AG09319 (cell line): ENCODE data around the gene IARS1.

ENCODE experiments used
- DNase-seq: peaks from one replicate; pipeline ENCODE4 v3.0.0-alpha.2; 2010; ENCODE audit warnings: low read depth; ENCODE audit errors: extremely low read depth
- CTCF ChIP-seq: IDR thresholded peaks from 2 replicates; pipeline ENCODE4 v1.5.1; 2011; ENCODE audit warnings: low read depth, mild to moderate bottlenecking, inconsistent platforms, low read length, moderate library complexity

Gene IARS1

GRCh38 chr9:92312887-92313623 is 19.6 kb upstream of the IARS1 start:
- no peak for DNase-seq

GRCh38 chr9:92310562-92310961 is 17.1 kb upstream of the IARS1 start:
- TF ChIP-seq CTCF: no peak
- DNase-seq: no peak

More at GRCh38 chr9:92312887-92313623, 19.6 kb upstream of the IARS1 start:
- no peak for TF ChIP-seq CTCF

GRCh38 chr9:92308893-92309292 is 15.4 kb upstream of the IARS1 start:
- no peak for DNase-seq
- TF ChIP-seq CTCF: no peak

- DNase-seq: no peak
- no peak for TF ChIP-seq CTCF
Measured at GRCh38 chr9:92300936-92301335, 7.4 kb upstream of the IARS1 start.

GRCh38 chr9:92299116-92299515 is 5.6 kb upstream of the IARS1 start:
- TF ChIP-seq CTCF: no peak
- DNase-seq: no peak

- no peak for DNase-seq
- no peak for TF ChIP-seq CTCF
Measured at GRCh38 chr9:92298036-92298435, 4.5 kb upstream of the IARS1 start.

- no peak for DNase-seq
- TF ChIP-seq CTCF: no peak
Measured at GRCh38 chr9:92297611-92298010, 4.1 kb upstream of the IARS1 start.
